DMS 273 (cell line): ENCODE data around the gene KRTAP5-10.
"Not testable (repeated sequence)": the region's sequence is repeated elsewhere in the genome, so short reads cannot be mapped to it uniquely, and the experiment has no call there.

Experiments
- DNase-seq: peaks from one replicate; lab custom pipeline; 2025; ENCODE audit not compliant: unreplicated experiment; lab: John Stamatoyannopoulos, UW

Gene KRTAP5-10, protein sequence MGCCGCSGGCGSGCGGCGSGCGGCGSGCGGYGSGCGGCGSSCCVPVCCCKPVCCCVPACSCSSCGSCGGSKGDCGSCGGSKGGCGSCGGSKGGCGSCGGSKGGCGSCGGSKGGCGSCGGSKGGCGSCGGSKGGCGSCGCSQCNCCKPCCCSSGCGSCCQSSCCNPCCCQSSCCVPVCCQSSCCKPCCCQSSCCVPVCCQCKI

DNA sequence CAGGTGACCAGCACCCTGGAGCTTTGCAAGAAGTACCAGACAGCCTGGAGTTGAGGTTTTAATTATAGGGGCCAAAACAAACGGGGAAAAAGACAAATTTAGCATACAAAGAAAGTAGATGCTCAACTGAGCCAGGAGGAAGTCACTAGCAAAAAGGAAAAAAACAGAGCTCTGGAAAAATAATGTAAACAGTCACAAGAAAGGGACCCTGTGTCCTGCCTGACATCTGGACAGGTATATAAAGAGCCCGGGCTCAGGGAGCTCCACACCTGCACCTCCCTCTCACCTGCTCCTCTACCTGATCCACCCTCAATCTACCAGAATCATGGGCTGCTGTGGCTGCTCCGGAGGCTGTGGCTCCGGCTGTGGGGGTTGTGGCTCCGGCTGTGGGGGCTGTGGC lies at the start of gene KRTAP5-10:
KRTAP5-10 (plus strand) TSS at position 301 of the 400 bp plus-strand sequence; CDS start at position 326, 25 bp downstream.
- no peak for DNase-seq

DNA sequence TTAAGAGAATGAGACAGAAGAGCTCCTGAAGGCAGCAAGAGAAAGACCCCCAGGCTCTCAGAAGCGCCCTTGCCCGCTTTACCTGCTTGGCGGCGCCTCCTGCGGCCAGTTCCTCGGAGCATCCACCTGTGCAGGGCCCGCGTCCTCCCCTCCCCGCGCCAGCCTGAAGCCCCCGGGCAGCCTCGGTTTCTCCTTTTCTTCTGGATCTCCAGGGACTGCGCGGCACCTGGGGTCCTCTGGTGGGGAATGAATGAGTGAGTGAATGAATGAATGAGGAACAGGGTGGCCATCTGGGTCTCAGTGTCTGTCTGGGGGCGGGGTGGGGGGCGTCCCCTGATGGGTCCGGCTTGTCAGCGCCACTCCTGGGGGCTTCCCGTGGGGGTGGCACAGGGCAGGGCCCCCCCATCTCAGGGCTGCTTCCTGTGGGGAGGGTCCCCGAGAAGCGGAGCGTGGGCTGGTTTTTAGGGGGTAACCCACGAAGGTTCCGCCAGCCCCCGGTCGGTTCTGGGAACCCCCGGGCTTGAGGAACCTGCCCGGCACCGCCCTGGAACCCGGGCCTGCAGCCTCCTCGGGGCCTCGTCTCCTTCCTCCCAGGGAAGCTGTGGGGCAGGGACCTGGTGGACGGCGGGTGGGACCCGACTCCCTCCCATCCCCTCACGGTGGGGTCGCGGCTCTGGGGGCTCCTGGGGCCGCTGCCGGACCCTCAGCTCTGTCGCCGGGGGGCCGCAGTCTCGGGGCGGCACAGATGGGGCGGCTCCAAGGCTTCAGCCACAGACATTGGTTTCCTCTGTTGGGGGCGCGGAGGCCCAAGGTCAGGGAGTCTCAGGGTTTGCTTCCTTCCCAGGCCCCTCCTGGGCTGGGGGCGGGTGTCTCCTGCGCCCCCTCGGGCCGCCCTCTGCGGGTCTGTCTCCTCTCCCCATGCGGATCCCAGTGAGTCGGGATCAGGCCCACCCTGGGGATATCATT lies 46.6 kb upstream of the KRTAP5-10 start:
- DNase-seq = no peak

DNA sequence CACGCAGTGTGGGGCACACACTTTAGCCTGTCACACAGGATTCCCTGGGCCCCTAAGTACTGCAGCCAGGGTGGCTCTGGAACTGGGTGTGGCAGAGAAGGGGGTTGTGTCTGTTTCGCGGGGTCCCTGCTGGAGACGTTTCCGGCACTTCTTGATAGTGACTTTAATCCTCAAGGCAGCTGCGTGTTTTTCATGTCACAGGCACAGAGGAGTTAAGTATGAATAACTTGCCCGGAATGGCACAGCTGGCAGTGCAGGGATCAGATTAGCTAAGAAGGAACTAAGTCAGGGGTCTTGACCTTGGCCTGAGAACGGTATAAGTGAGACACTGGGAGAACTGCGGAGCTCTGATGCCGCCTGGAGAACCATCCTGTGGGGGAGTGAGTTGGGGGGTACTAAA lies 45.8 kb upstream of the KRTAP5-10 start:
- DNase-seq = no peak

DNA sequence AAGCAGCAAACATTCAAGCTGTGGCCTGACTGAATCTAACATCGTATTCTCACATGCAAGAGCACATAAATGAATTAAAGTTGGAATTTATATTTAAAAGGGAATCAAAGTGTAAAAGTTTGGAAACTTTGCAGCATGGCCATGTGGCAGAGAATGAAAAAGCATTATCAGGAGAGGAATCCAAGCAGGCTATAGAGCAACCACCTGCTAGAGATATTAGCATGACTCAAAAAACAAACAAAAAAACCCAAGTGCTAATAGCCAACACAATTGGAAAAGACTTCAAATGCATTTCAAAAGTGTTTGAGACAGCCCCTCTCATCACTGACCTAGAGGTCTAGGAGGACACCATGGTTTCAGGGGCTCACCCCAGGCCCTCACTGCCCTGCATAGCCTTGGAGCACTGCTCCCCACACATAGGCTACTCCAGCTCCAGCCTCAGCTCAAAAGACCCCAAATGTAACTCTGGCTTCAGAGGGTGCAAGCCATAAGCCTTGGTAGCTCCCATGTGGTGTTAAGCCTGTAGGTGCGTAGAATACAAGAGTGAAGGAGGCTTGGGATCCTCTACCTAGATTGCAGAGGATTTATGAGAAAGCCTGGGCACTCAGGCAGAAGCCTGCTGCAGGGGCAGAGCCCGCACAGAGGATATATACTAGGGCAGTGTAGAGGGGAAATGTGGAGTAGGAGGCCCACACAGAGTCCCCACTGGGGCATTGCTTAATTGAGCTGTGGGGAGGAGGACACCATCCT lies 40.0 kb upstream of the KRTAP5-10 start:
- DNase-seq = no peak

DNA sequence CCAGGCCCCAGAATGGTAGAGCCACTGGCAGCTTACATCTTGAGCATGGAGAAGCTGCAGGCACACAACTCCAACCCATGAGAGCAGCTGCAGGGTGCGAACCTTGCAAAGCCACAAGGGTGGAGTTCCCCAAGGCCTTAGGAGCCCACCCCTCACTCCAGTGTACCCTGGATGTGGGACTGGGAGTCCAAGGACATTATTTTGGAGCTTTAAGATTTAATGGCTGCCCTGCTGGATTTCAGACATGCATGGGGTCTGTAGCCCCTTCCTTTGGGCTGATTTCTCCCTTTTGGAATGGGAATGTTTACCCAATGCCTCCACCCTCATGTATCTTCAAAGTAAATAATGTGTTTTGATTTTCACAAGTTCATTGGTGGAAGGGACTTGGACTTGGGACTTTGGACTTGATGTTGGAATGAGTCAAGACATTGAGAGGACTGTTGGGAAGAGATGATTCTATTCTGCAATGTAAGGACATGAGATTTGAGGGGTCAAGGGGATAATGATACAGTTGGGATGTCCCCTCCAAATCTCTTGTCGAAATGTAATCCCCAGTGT lies 39.3 kb upstream of the KRTAP5-10 start:
- no peak for DNase-seq

DNA sequence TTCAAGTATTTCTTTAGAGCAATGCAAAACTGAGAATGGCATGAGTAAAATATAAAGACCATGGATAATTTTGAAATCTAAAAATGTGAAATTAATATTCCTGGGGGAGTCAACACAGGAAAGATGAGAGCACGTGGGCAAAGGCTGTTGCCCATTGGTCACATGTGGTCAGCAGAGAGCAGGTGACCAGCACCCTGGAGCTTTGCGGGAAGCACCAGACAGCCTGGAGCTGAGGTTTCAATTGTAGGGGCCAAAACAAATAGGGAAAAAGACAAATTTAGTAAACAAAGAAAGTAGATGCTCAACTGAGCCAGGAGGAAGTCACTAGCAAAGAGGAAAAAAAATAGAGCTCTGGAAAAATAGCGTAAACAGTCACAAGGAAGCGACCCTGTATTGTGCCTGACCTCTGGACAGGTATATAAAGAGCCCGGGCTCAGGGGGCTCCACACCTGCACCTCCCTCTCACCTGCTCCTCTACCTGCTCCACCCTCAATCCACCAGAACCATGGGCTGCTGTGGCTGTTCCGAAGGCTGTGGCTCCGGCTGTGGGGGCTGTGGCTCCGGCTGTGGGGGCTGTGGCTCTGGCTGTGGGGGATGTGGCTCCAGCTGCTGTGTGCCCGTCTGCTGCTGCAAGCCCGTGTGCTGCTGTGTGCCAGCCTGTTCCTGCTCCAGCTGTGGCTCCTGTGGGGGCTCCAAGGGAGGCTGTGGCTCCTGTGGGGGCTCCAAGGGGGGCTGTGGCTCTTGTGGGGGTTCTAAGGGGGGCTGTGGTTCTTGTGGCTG lies 38.4 kb upstream of the KRTAP5-10 start, which contains the start of gene KRTAP5-7:
KRTAP5-7 (plus strand) TSS at position 472 of the 780 bp plus-strand sequence; CDS start at position 506, 34 bp downstream.
- DNase-seq = not testable (repeated sequence)

DNA sequence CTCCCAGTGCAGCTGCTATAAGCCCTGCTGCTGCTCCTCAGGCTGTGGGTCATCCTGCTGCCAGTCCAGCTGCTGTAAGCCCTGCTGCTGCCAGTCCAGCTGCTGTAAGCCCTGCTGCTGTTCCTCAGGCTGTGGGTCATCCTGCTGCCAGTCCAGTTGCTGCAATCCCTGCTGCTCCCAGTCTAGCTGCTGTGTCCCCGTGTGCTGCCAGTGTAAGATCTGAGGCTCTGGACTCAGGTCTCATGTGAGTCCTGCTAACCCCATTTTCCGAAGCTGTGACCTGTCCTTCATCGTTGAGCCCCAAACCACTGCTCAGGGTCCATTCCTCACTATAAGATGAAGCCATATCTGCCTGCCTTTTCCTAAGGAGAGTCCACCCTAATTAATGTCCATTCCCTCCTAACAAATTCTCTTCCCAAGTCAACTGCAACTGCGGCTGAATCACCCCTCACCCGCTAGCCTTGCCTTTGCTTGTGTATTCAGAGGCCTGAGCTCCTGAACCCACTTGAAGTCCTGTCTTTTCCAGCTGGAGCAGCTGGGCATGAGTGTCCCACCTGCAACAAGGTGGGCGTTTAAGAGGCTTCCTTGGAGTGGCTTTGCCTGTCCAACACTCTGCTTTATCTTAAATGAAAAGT lies 37.7 kb upstream of the KRTAP5-10 start:
- no peak for DNase-seq

DNA sequence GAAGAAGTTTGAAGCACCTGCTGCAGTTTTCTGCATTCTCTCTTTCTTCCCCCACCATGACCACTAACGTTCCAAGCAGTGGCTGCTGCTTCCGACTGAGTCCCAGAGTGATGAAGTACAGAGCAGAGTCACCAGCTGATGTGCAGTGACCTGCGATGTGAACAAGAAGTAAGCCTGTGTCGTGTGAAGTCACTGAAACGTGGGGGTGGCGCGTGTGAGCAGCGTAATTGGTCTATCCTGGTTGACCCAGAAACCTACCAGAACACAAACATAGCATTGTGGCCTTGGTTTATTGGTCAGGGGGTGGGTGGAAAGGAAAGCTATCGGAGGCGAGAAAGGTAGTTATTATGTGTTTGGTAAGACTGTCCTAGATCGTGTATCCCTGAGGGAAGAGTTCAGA lies 34.8 kb upstream of the KRTAP5-10 start:
- no peak for DNase-seq

DNA sequence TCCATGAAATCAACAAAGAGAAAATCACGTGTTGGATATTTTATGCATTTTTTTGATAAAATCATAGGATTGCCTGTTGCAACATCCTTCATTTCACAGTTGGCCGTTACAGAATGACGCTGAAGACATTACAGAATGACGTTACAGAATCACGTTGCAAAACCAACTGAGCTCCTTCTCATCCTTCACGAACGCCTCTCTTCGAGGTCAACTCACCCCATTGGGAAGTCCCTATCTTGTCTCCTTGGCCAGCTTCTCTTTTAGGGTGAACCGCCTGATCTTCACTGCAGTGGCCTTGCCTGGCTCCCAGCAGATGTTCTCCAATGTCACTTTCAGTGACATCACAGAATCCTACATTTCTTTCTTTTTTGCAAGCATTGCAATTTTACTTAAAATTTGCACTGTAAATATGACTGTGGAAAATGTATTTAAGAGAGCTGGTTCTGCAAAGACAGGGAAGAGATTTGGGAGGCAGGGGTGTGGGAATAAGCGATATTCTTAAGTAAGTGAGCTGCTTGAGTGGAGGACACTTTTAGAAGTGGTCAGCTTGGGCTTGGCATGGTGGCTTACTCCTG lies 33.2 kb upstream of the KRTAP5-10 start:
- DNase-seq = no peak

DNA sequence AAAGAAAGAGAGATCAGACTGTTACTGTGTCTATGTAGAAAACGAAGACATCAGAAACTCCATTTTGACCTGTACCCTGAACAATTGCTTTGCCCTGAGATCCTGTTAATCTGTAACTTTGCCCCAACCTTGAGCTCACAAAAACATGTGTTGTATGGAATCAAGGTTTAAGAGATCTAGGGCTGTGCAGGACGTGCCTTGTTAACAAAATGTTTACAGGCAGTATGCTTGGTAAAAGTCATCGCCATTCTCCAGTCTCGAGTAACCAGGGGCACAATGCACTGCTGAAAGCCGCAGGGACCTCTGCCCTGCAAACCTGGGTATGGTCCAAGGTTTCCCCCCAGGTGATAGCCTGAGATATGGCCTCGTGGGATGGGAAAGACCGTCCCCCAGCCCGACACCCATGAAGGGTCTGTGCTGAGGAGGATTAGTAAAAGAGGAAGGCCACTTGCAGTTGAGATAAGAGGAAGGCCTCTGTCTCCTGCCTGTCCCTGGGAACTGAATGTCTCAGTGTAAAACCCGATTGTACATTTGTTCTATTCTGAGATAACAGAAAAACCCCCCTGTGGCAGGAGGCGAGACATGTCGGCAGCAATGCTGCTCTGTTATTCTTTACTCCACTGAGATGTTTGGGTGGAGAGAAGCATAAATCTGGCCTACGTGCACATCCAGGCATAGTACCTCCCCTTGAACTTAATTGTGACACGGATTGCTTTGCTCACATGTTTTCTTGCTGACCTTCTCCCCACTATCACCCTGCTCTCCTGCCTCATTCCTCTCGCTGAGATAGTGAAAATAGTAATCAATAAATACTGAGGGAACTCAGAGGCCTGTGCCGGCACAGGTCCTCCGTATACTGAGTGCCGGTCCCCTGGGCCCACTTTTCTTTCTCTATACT lies 30.4 kb upstream of the KRTAP5-10 start:
- DNase-seq = not testable (repeated sequence)

DNA sequence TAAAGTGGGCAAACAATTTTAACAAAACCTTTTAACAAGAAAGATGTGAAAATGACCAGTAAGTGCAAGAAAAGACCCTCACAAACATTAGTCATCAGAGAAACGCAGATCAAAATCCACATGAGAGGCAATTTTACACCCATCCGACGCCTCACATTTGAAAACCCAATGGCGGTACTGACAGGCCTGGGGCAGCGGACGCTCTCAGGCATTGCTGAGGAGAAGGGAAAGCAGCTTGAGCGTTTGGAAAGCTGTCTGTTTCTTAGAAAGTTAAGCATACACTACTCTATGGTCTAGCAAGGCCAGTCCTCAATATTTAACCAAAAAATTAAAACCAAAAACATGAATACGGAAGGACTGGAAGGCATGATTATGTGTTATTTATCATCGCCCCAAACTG lies 29.5 kb upstream of the KRTAP5-10 start:
- DNase-seq = no peak

DNA sequence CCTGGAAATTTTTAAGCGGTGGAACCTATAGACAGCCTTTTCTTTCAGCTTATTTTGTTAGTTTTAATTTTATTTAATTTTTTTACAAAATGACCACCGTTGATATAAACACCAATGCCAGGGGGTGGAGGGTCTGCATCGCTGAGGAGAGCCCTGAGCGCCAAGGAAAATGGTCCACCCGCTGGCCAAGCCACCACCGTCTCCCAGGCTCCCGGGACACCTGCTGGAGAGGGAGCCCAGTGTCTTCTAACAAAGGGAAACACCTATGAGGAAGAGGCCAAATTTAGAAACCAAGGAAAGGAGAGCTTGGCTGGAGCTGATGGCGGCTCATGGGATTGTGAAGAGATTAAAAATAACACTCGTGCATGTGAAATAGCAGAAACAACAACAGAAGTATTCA lies 27.8 kb upstream of the KRTAP5-10 start:
- DNase-seq = no peak

DNA sequence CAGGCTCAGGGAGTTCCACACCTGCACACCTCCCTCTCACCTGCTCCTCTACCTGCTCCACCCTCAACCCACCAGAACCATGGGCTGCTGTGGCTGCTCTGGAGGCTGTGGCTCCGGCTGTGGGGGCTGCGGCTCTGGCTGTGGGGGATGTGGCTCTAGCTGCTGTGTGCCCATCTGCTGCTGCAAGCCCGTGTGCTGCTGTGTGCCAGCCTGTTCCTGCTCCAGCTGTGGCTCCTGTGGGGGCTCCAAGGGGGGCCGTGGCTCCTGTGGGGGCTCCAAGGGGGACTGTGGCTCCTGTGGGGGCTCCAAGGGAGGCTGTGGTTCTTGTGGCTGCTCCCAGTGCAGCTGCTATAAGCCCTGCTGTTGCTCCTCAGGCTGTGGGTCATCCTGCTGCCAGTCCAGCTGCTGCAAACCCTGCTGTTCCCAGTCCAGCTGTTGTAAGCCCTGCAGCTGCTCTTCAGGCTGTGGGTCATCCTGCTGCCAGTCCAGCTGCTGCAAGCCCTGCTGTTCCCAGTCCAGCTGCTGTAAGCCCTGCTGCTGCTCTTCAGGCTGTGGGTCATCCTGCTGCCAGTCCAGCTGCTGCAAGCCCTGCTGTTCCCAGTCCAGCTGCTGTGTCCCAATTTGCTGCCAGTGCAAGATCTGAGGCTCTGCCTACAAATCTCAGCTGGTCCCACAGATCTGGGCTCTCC lies 27.2 kb upstream of the KRTAP5-10 start, which contains the start of gene KRTAP5-8:
KRTAP5-8 (plus strand) TSS at position 49 of the 689 bp plus-strand sequence; CDS start at position 80, 31 bp downstream.
- DNase-seq = peak; percentile 15

DNA sequence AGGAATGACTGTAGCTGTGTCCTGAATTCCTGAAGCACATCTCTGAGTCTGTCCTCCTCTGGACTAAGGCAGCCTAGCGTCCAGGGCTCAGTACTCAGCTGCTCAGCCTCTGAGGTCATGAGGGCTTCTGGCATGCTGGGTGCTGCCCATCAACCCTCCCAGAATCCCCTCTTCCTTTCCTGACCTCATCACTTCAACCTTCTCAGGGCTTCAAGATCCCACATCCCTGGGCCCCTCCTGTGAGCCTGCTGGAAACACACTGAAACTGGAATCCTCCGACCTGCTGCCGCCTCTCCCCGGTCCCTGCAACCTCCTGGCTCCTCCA lies 26.7 kb upstream of the KRTAP5-10 start:
- no peak for DNase-seq

DNA sequence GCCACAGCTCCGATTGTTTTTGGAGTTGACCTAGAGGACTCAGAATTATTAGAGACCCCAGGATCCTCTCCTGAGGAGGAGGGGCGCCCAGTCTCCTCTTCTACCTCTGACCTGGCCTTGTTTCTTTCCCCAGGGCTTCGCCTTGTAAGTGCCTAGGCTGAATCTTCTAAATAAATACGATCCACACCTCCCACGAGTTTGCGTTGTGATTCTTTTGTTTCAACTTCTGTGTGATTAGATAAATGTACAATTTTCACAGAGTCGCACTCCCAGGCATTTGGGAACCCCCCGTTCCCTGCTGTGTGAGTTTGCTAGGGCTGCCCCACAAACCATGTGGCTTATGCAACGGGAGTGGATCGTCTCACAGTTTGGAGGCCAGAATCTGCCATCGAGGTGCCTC lies 26.3 kb upstream of the KRTAP5-10 start:
- DNase-seq = no peak

DNA sequence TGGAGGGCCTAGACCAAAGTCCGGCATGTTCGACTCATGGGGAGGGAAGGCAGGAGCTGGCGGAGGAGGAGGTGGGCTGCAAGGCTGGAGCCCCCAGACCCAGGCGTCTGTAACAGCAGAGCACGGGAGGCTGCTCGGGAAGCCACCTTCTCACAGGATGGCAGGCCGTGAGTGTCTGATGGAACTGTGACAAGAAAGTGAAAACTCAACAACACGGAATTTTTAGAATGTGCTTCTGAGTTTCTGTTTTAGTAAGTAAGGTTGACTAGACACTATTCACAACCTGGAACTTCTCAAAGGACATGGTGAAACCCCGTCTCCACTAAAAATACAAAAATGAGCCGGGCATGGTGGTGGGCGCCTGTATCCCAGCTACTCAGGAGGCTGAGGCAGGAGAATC lies 25.4 kb upstream of the KRTAP5-10 start:
- not testable (repeated sequence) for DNase-seq

DNA sequence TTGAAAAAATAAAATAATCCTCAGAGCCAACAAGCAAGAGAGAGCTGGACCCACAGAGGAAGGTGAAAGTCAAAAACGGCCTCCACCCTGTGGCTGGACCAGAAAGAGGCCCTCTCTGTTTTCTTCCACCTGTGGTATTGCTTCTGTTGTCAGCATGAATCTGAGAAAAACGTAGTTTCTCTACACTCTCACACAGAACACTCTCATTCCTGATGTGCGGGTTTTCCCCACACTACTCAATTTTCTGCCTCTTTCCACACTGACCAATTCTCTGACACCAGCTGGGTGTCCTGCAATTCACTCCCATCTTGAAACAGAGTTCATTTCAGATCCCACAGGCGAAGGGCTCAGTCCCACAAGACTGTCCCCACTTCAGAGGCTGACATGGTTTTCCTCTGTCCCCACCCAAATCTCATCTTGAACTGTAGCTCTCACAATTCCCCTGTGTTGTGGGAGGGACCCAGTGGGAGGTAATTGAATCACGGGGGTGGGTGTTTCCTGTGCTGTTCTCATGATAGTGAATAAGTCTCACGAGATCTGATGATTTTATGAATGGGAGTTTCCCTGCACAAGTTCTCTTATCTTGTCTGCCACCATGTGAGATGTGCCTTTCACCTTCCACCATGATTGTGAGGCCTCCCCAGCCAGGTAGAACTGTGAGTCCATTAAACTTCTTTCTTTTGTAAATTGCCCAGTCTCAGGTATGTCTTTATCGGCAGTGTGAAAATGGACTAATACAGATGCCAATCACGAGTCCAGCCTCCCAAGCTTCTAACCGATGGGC lies 24.6 kb upstream of the KRTAP5-10 start:
- DNase-seq = not testable (repeated sequence)
